NCI-H82 treated with DMSO at 0.1 percent for 48 hours (cell line): ENCODE results near the gene PITX3.

Experiments used
- DNase-seq: peaks from one replicate; lab custom pipeline; 2025; ENCODE audit not compliant: unreplicated experiment; lab: John Stamatoyannopoulos, UW

PITX3 gene

GRCh38 chr10:102185811-102186527 lies 55.3 kb downstream of the PITX3 start:
- DNase-seq, result peak; percentile 9

DNA sequence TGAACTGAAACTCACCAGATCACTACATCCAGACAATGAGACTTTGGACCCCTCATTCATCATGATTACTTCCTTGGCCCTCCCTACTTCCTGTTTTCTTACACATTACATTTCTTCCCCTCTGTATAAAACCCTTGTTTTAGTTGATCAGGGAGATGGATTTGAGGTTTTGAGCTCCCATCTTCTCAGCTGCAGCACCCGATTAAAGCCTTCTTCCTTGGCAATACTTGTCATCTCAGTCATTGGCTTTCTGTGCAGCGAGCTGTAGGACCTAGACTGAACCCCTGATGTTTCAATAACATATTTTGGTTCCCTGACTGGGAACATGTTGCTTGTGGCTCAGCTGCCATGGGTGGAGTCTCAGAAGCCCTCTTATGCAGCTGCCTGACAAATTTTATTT lies 56.0 kb downstream of the PITX3 start:
- no peak for DNase-seq

GRCh38 chr10:102184606-102185005 lies 56.7 kb downstream of the PITX3 start:
- DNase-seq, result no peak
